NCI-H748 treated with DMSO at 0.1 percent for 48 hours (cell line): ENCODE data around the gene SUN2.

Experiments
- DNase-seq: peaks from one replicate; lab custom pipeline; 2025; lab: John Stamatoyannopoulos, UW

The SUN2 gene

GRCh38 chr22:38697425-38698089, 58.2 kb downstream of the SUN2 start:
- DNase-seq: no peak

- no peak for DNase-seq
These were observed 59.0 kb downstream of the SUN2 start for GRCh38 chr22:38696606-38697424.

GRCh38 chr22:38694940-38695339, 60.9 kb downstream of the SUN2 start:
- DNase-seq: no peak

GRCh38 chr22:38694049-38694448, 61.7 kb downstream of the SUN2 start:
- DNase-seq: no peak

GRCh38 chr22:38689651-38690050, 66.1 kb downstream of the SUN2 start:
- DNase-seq: no peak

GRCh38 chr22:38685761-38686160, 70.0 kb downstream of the SUN2 start:
- no peak for DNase-seq

GRCh38 chr22:38684895-38685294, 70.9 kb downstream of the SUN2 start:
- no peak for DNase-seq
